Measurements from ENCODE around the gene CERS5.
A peak's percentile ranks its signal among the peaks of the same experiment; 100 is the strongest.

The CERS5 gene

DNA sequence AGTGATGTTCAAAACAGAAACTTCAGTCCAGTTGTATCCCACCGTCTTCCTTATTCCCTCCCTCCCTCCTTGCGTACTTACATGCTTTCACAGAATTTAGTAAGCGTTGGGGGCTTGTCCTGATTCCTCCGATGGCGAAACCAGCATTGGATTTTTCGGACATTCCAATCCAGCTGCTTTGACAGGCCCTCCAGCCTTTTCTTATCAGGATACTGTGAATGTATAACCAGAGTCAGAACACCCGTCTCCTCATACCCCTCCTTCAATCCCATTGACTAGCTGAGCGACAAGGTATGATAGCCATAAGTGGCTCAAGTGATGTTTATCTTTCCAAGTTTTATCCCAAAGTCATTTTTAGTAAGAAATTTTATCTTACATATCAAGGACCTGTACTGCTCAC lies 24.2 kb downstream of the CERS5 start:
- TF ChIP-seq, protein P1, sequence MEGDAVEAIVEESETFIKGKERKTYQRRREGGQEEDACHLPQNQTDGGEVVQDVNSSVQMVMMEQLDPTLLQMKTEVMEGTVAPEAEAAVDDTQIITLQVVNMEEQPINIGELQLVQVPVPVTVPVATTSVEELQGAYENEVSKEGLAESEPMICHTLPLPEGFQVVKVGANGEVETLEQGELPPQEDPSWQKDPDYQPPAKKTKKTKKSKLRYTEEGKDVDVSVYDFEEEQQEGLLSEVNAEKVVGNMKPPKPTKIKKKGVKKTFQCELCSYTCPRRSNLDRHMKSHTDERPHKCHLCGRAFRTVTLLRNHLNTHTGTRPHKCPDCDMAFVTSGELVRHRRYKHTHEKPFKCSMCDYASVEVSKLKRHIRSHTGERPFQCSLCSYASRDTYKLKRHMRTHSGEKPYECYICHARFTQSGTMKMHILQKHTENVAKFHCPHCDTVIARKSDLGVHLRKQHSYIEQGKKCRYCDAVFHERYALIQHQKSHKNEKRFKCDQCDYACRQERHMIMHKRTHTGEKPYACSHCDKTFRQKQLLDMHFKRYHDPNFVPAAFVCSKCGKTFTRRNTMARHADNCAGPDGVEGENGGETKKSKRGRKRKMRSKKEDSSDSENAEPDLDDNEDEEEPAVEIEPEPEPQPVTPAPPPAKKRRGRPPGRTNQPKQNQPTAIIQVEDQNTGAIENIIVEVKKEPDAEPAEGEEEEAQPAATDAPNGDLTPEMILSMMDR (IDR thresholded peaks at IDR 0.05; ENCODE audit: control insufficient read depth, extremely low read depth, insufficient read depth) = no peak
- H3K4me3 ChIP-seq (ENCODE audit: low read depth, low read length) = no peak overlapping the region
- DNase-seq (ENCODE audit: low read depth) = no peak

DNA sequence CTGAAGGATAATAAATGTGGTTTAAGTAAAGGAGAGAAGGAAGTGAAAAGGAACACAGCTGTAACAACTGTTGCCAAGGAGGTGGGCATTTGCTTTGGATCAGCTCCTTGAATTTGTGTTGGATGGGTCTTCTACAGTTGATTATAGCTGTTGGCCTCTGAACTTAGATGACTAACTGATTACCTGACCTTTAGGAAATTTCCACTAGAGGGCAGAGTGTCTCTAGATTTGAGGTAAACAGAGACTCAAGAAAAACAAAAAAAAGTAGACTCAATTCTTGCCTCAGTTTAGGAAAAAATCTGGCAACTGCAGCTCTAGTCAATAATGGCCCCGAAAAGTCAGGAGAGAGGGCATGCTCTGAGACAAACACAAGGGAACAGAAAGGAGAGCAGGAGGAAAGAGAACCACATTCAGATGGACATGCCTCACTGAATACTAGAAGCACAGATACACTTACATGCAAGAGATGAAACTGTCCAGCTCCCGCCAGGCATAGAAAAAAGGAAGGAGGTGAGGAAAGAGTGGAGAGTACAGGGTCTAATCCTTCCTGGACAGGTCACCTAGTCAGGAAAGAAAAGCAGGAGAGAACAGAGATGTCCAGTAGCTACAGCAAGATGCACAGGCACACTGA lies 34.5 kb downstream of the CERS5 start:
- no peak overlapping the region for H3K4me3 ChIP-seq (ENCODE audit: low read depth, low read length)
- TF ChIP-seq, protein P1 (IDR thresholded peaks at IDR 0.05; ENCODE audit: control insufficient read depth, extremely low read depth, insufficient read depth) = peak; percentile 37
- no peak for DNase-seq (ENCODE audit: low read depth)

DNA sequence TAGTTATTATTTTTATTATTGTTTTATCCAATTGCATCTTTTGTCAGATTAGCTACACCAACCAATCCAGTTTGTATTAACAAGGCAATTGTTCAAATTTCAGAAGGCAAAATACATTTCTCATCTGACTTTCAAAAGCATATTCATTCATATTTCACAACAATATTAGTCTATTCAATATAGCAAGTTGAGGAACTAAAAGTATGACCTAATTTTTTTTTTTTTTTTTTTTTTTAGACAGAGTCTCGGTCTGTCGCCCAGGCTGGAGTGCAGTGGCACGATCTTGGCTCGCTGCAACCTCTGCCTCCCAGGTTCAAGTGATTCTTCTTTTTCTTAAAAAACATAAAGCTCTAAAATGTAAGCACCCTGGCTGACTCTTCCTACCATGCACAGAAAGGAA lies 37.9 kb downstream of the CERS5 start:
- H3K4me3 ChIP-seq (ENCODE audit: low read depth, low read length) = no peak overlapping the region
- TF ChIP-seq, protein P1 (IDR thresholded peaks at IDR 0.05; ENCODE audit: control insufficient read depth, extremely low read depth, insufficient read depth) = no peak
- no peak for DNase-seq (ENCODE audit: low read depth)

DNA sequence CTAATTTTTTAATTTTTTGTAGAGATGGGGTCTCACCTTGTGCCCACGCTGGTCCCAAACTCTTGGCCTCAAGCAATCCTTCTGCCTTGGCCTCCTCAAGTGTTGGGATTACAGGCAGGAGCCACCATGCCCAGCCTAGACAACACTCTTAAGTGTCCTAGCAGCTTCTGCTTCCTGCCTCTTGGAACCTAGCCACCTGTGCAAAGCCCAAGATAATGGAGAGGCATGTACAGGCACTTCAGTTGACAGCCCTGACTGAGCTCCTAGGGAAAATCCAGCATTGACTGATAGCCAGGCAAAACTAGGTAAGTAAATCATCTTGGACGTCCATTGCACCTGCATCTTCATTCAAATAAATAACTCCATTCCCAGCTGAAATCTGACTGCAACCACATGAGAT lies 39.6 kb downstream of the CERS5 start:
- TF ChIP-seq, protein P1 (IDR thresholded peaks at IDR 0.05; ENCODE audit: control insufficient read depth, extremely low read depth, insufficient read depth) = no peak
- H3K4me3 ChIP-seq (ENCODE audit: low read depth, low read length) = no peak overlapping the region
- no peak for DNase-seq (ENCODE audit: low read depth)

DNA sequence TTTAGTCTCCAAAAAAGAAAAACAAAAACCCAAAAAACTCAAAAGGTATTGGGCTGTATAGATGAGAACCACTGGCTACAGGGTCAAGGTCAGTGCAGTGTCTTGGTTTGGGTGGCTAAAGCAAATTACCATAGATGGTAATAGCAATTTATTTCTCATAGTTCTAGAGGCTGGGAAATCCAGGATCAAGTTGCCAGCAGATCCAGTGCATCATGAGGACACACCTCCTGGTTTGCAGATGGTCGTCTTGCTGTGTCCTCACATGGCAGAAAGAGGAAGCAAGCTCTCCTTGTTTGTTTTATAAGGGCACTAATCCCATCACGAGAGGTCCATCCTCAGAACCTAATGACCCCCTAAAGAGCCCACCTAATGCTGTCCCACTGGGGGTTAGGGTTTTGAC lies 44.0 kb downstream of the CERS5 start:
- no peak for DNase-seq (ENCODE audit: low read depth)
- no peak overlapping the region for H3K4me3 ChIP-seq (ENCODE audit: low read depth, low read length)
- TF ChIP-seq, protein P1 (IDR thresholded peaks at IDR 0.05; ENCODE audit: control insufficient read depth, extremely low read depth, insufficient read depth) = no peak

DNA sequence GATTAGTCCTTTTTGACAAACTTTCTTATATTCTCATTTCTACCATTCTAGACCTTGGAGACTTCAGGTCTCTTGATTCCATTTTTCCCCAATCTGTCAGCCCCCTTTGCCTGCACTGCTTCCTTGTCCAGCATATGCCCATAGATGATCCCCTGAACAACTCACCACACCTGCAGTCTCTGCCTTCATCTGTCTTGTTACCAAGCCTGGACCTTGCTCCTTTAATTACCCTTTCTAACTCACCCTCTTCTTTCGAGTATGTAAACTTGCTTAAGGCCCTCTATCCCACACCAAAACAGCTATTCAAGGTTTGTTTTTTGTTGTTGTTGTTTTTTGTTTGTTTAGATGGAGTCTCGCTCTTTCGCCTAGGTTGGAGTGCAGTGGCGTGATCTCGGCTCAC lies 45.5 kb downstream of the CERS5 start:
- H3K4me3 ChIP-seq (ENCODE audit: low read depth, low read length) = no peak overlapping the region
- no peak for DNase-seq (ENCODE audit: low read depth)
- TF ChIP-seq, protein P1 (IDR thresholded peaks at IDR 0.05; ENCODE audit: control insufficient read depth, extremely low read depth, insufficient read depth) = no peak

DNA sequence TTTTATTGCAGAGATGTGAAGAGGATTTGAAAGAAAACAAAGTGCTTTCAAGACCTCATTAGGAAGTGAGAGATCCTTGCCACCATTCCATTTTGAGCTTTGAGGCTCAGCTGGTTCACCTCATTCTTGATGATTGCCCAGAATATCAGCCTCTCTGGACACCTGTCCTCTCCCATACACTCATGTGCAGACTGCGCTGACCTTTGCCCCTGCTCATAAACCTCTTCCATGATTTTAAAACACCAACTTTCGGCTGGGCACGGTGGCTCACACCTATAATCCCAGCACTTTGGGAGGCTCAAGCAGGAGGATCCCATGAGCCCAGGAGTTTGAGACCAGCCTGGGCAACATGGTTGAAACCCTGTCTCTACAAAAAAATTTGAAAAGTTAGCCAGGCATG lies 46.2 kb downstream of the CERS5 start:
- TF ChIP-seq, protein P1 (IDR thresholded peaks at IDR 0.05; ENCODE audit: control insufficient read depth, extremely low read depth, insufficient read depth) = no peak
- no peak for DNase-seq (ENCODE audit: low read depth)
- no peak overlapping the region for H3K4me3 ChIP-seq (ENCODE audit: low read depth, low read length)

Measured in LNCaP clone FGC (cell line).